NCI-H748 (cell line): Measurements from ENCODE around the gene TBC1D3B.
"Not testable (repeated sequence)": the region's sequence is repeated elsewhere in the genome, so short reads cannot be mapped to it uniquely, and the experiment has no call there.

Experiments used
- DNase-seq: peaks from one replicate; lab custom pipeline; 2025; ENCODE audit not compliant: unreplicated experiment; lab: John Stamatoyannopoulos, UW

Gene TBC1D3B

GRCh38 chr17:36201506-36201905 lies 25.1 kb upstream of the TBC1D3B start:
- not testable (repeated sequence) for DNase-seq

- not testable (repeated sequence) for DNase-seq
These were observed 24.7 kb upstream of the TBC1D3B start for GRCh38 chr17:36201102-36201501.

- DNase-seq = no peak
These were observed 22.5 kb upstream of the TBC1D3B start for GRCh38 chr17:36198831-36199465.

- DNase-seq = no peak
These were observed 20.9 kb upstream of the TBC1D3B start for GRCh38 chr17:36197387-36197703.

GRCh38 chr17:36196131-36196486 lies 19.7 kb upstream of the TBC1D3B start:
- no peak for DNase-seq

GRCh38 chr17:36195434-36196130 lies 19.1 kb upstream of the TBC1D3B start:
- DNase-seq = no peak

GRCh38 chr17:36194832-36195433 lies 18.5 kb upstream of the TBC1D3B start:
- not testable (repeated sequence) for DNase-seq

GRCh38 chr17:36194147-36194831 lies 17.9 kb upstream of the TBC1D3B start:
- not testable (repeated sequence) for DNase-seq

- DNase-seq = no peak
These were observed 16.9 kb upstream of the TBC1D3B start for GRCh38 chr17:36193216-36193775.

GRCh38 chr17:36190549-36191330 lies 14.3 kb upstream of the TBC1D3B start:
- not testable (repeated sequence) for DNase-seq

GRCh38 chr17:36189993-36190392 lies 13.6 kb upstream of the TBC1D3B start:
- not testable (repeated sequence) for DNase-seq

GRCh38 chr17:36188891-36189306 lies 12.5 kb upstream of the TBC1D3B start:
- no peak for DNase-seq

GRCh38 chr17:36187943-36188665 lies 11.7 kb upstream of the TBC1D3B start:
- not testable (repeated sequence) for DNase-seq

- not testable (repeated sequence) for DNase-seq
These were observed 10.7 kb upstream of the TBC1D3B start for GRCh38 chr17:36186810-36187763.

GRCh38 chr17:36185416-36185815 lies 9.0 kb upstream of the TBC1D3B start:
- DNase-seq = no peak

GRCh38 chr17:36184023-36184765 lies 7.8 kb upstream of the TBC1D3B start:
- no peak for DNase-seq

- DNase-seq = peak; percentile 77
These were observed 6.8 kb upstream of the TBC1D3B start for GRCh38 chr17:36183001-36183971.
